Astrocyte (in vitro differentiated cells and primary cell): Measurements from ENCODE around the gene ASCC3.

Experiments
- EZH2 ChIP-seq: IDR thresholded peaks from 2 replicates; pipeline ENCODE4 v1.6.1; 2012; ENCODE audit warnings: mild to moderate bottlenecking, low read length, inconsistent platforms; ENCODE audit not compliant: insufficient read depth
- TF ChIP-seq, protein P1 (sequence below): IDR thresholded peaks from 2 replicates; pipeline ENCODE4 v1.5.1; 2011; ENCODE audit warnings: low read depth, mild to moderate bottlenecking, inconsistent platforms, low read length, moderate library complexity; ENCODE audit not compliant: insufficient read depth

DNA sequence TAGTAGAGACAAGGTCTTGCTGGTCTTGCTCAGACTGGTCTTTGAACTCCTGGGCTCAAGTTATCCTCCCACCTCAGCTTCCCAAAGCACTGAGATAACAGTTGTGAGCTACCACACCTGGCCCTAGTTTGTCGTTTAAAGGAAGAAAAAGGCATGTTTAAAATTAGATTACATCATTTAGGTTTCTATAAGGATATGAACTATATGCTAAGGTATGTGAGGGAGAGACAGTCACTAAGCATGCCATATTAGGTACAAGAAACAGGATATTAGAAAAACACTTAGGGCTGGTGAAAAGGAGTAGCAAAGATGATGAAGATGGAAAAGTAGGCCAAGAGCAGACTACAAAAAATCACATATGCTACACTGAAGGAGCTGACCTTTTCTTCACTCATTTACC lies 106.4 kb downstream of the ASCC3 start:
- TF ChIP-seq EZH2, result no peak
- TF ChIP-seq, protein P1, sequence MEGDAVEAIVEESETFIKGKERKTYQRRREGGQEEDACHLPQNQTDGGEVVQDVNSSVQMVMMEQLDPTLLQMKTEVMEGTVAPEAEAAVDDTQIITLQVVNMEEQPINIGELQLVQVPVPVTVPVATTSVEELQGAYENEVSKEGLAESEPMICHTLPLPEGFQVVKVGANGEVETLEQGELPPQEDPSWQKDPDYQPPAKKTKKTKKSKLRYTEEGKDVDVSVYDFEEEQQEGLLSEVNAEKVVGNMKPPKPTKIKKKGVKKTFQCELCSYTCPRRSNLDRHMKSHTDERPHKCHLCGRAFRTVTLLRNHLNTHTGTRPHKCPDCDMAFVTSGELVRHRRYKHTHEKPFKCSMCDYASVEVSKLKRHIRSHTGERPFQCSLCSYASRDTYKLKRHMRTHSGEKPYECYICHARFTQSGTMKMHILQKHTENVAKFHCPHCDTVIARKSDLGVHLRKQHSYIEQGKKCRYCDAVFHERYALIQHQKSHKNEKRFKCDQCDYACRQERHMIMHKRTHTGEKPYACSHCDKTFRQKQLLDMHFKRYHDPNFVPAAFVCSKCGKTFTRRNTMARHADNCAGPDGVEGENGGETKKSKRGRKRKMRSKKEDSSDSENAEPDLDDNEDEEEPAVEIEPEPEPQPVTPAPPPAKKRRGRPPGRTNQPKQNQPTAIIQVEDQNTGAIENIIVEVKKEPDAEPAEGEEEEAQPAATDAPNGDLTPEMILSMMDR, result no peak
